ENCODE measurements around the gene RPL35A.

DNA sequence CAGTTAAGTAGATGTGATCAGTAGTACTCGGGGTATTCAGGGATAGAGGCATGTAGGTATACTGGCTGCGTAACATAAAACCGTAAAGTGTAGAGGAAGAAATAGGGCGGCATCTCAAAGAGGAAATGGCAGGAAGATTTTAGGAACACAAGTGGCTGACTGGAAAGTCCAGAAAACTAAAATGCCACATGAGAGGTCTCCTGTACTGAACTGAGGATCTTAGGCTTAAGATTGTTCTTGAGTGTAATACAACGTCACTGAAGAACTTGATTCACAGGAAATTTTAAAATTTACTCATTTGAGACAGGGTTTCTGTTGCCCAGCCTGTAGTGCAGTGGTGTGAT, 7.8 kb downstream of the RPL35A start:
- TF ChIP-seq, protein P1, sequence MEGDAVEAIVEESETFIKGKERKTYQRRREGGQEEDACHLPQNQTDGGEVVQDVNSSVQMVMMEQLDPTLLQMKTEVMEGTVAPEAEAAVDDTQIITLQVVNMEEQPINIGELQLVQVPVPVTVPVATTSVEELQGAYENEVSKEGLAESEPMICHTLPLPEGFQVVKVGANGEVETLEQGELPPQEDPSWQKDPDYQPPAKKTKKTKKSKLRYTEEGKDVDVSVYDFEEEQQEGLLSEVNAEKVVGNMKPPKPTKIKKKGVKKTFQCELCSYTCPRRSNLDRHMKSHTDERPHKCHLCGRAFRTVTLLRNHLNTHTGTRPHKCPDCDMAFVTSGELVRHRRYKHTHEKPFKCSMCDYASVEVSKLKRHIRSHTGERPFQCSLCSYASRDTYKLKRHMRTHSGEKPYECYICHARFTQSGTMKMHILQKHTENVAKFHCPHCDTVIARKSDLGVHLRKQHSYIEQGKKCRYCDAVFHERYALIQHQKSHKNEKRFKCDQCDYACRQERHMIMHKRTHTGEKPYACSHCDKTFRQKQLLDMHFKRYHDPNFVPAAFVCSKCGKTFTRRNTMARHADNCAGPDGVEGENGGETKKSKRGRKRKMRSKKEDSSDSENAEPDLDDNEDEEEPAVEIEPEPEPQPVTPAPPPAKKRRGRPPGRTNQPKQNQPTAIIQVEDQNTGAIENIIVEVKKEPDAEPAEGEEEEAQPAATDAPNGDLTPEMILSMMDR (IDR thresholded peaks at IDR 0.05) = no peak
- TF ChIP-seq EP300 (IDR thresholded peaks at IDR 0.05; ENCODE audit: low read depth) (no peak), POLR2AphosphoS5 (IDR thresholded peaks at IDR 0.05) (no peak)
